GM19193 (cell line): Measurements from ENCODE around the gene CTSK.

Experiments
- POLR2A ChIP-seq: IDR thresholded peaks from 4 replicates; pipeline ENCODE4 v1.6.1; 2011; ENCODE audit not compliant: insufficient read depth, insufficient read length; ENCODE audit errors: extremely low read depth

The CTSK gene

DNA sequence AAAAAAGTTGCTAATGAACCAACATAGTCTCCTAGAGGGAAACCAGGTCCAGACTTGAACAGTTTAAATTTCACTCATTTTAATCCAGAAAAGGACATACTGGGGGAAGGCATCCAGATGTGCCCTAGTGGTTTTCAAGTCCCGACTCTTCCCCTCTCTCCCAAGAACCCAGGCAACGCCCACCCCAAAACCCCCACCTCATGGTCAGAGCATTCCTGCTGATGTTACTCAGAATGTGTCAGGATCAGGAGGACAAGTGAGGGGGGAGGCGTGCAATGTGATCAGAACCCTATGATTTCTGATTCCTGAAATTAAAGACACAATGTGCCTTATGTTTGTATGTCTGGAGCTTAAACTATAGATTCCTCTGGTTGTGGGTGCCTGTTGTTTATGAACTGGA is 1.6 kb upstream of the CTSK start:
- TF ChIP-seq POLR2A: no peak

DNA sequence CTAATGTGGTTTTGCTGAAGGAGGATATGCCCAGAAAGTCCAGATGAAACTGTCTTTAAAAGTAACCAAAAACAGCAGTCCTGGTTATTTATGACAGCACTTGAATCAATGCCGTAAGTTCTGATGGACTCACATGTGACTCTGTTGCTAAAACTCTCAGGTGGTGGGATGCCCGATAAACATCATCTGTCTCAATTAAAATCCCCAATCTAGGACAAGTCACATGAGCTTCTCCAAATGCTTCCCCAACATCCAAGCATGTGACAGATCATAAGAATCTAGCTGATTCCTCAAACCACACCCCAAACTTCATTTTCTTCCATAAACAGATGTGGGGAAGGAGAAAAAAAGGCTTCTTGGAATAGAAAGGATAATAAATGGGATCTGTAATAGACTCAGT is 786 bp upstream of the CTSK start:
- no peak for TF ChIP-seq POLR2A

- TF ChIP-seq POLR2A: no peak
Measured at GRCh38 chr1:150807249-150808023, 624 bp downstream of the CTSK start.

GRCh38 chr1:150805899-150806298 is 2.2 kb downstream of the CTSK start:
- TF ChIP-seq POLR2A: no peak

DNA sequence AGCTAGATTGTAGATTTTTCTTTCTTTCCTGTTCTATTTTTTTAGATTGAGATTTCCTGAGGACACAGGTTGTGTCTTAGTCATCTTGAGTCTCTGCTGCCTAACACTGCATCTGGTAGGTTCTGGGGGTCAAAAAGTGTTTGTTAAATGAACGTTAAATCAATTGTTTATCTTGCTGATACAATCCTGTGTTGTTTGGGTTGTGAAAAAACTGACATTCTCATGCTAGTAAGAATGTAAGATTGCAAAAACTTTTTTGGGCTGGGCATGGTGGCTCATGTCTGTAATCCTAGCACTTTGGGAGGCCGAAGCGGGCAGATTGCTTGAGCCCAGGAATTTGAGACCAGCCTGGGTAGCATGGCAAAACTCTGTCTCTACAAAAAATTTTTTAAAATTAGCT is 3.4 kb downstream of the CTSK start:
- no peak for TF ChIP-seq POLR2A

DNA sequence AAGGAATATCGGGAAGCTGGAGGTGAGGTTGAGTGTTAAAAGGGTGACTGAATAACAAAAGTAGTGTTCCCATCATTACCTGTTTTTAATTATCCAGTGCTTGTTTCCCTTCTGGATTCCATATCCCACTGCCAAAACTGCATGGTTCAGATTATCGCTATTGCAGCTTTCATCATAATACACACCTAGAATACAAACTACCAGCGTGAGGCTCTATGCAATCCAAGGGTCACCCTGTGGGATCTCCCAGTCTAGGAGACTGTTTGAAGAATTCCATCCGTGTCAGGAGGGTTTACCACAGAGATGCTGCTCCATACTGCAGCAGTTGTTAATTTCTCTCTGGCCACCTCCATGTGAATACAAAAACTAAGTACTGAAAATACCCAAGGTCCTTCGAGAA is 9.0 kb downstream of the CTSK start:
- TF ChIP-seq POLR2A: no peak

GRCh38 chr1:150798525-150798924 is 9.5 kb downstream of the CTSK start:
- no peak for TF ChIP-seq POLR2A

- TF ChIP-seq POLR2A: no peak
Measured at GRCh38 chr1:150796374-150796773, 11.7 kb downstream of the CTSK start.

DNA sequence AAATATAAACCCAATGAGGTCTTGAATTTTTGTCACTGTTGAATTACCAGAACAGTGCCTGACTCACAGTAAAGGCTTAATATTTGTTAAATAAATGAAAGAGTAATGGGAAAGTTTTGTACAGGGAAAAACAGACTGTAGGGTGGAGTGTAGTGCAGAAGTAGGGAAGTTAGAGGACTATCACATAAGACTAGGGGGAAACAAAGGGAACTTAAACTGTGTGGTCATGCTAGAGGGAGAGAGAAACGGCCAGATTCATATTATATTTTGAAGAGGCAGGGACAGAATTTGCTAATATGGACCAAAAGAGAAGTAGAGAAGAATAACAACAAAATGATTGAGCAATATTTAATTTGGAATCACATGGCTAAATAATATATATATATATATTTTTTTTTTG is 14.8 kb downstream of the CTSK start:
- TF ChIP-seq POLR2A: no peak

GRCh38 chr1:150791585-150791984 is 16.5 kb downstream of the CTSK start:
- no peak for TF ChIP-seq POLR2A

DNA sequence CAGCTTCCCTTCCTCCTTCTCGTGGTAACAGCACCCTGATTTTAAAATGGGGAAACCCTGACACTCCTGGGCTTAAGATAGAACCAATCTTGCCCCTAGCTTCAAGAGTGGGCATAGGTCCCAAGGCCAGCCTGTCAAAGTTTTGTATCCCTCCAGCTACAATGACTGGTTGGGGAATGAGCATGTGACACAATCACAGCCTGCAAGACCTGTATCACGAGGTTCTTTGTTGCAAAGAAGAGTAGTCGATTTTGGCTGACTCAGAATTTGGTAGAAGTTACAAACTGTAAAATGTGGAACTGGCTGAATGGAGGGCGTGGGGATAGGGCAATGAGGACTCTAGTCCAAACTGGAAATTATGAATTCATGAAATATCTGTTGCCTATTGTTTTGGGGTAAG is 18.7 kb downstream of the CTSK start:
- TF ChIP-seq POLR2A: no peak

DNA sequence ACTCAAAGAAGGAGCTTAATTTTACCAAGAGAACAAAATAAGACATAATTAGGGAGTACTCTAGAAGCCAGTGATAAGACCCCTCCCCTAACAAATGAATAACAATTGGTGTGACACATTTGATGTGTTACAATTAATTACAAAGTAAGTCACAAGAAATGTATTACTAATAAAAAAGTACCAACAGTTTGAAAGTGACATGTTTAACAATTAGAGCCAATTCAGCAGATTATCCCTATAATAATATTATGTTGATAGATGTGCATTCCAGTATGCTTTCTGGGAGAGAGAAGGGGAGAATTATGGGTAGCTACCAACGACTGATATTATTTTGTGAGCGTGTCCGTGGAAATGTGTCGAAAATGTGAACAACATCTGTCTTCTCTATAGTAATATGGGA is 19.1 kb downstream of the CTSK start:
- TF ChIP-seq POLR2A: no peak

DNA sequence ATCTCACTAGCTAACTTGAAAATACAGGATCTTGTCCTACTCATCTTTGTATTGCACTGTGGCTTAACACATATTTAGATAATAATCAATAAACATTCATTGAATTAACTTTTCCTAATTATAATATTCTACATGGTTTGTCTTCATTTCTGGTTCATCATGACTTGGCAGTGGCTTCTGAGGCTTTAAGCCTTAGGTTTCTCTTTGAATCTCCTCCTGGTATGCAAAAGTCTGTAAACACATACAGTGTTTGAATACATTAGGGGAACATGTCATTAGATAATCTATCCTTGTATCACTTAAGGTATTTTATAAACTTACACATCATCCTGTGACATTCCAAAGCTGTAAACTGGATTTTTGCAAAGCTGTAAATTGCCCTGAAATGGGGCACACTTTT is 20.6 kb downstream of the CTSK start:
- TF ChIP-seq POLR2A: no peak

- TF ChIP-seq POLR2A: no peak
Measured at GRCh38 chr1:150780510-150780909, 27.6 kb downstream of the CTSK start.

DNA sequence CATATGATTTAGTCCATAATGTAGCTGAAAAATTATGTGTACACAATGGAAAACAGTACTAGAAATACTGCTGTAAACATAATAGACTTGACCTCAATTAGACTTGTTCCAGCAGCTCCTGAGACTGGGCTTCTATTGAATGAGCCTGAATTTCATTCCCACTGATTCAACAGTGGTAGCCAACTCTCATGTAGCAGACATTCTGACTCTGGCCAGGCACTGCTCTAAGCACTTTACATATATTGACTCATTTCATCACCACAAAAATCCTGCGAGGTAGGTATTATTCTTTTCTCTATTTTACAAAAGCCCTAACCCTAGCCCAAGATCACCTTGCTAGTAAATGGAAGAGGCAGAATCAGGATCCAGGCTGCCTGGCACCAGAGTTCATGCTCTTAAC is 29.7 kb downstream of the CTSK start:
- no peak for TF ChIP-seq POLR2A

- TF ChIP-seq POLR2A: no peak
Measured at GRCh38 chr1:150777544-150777943, 30.5 kb downstream of the CTSK start.

DNA sequence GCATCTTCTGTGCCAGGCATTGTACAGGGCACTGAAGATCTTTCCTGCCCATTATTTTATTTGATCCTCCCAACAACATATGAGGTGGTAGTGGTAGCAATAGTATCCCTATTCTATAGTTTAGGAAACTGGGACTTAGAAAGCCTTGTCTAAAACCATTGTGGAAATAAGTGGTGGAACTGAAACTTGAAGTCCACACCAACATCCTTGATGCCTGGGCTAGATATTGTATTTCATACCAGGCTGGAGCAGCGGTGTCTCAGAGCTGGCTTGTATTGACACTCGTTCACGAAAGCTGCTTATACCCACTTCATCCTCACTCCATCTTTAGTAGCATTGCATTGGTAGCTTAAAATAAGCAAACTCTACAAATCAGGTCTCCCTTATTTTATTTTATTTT is 32.8 kb downstream of the CTSK start:
- TF ChIP-seq POLR2A: no peak
